GM18951 (cell line): ENCODE measurements around the gene SLC13A4.

Experiments
- POLR2A ChIP-seq: IDR thresholded peaks from 4 replicates; pipeline ENCODE4 v1.6.1; 2011; ENCODE audit warnings: mild to moderate bottlenecking; ENCODE audit not compliant: insufficient read length, insufficient read depth; ENCODE audit errors: extremely low read depth
- in situ Hi-C: fragments of 300-500 bp; cut with MboI; formaldehyde crosslinking; loops from one replicate; pipeline ENCODE4 v1.12.0; 2022; ENCODE audit warnings: low sequenced_read_pairs, mixed read lengths, inconsistent platforms; ENCODE audit not compliant: unreplicated experiment

SLC13A4 gene

GRCh38 chr7:135666846-135667245 lies 61.1 kb downstream of the SLC13A4 start:
- in situ Hi-C loops = no loop called here
- no peak for TF ChIP-seq POLR2A

- in situ Hi-C loops = no loop called here
Observed at GRCh38 chr7:135666156-135666555, 61.8 kb downstream of the SLC13A4 start.

DNA sequence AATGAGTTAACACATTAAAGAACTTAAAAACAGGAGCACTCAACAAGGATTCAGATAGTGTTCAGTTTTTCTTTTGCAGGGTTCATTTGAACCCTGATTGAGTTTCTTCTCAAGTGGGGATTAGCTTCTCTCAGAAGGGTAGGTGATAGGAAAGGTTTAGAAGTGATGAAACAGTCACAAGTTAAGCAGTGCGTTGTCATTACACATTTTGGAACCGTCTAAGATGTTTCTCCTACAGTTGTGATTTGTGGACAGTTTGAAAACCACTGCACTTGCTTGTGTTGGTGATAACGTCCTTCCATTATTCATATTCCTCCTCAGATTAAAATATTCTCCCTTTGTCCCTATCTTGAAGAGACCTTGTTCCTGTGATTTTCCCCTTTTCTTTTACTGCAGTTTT lies 62.9 kb downstream of the SLC13A4 start:
- no peak for TF ChIP-seq POLR2A

More at GRCh38 chr7:135666156-135666555, 61.8 kb downstream of the SLC13A4 start:
- TF ChIP-seq POLR2A = no peak

GRCh38 chr7:135664046-135664589 lies 63.9 kb downstream of the SLC13A4 start:
- in situ Hi-C loops = no loop called here

More for the DNA sequence above, 62.9 kb downstream of the SLC13A4 start:
- in situ Hi-C loops = no loop called here

GRCh38 chr7:135662373-135663114 lies 65.4 kb downstream of the SLC13A4 start, which contains the start of gene STMP1:
Gene STMP1, plus strand, starts transcription at chr7:135662514.
- in situ Hi-C loops = no loop called here
- peak; percentile 97 for TF ChIP-seq POLR2A

More at GRCh38 chr7:135664046-135664589, 63.9 kb downstream of the SLC13A4 start:
- TF ChIP-seq POLR2A = no peak

DNA sequence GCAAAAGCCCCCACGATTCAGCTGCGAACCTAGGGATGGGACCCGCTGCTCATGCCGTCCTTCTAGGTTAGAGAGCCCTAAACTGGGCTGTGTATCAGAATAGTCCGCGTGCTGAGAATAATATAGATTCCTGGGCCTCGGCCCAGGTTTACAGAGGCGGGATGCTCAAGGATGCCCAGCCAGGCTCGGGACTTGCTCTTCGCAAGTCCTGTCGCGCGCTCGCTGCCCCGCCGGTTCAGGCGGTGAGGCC lies 65.9 kb downstream of the SLC13A4 start:
- in situ Hi-C loops = no loop called here
- TF ChIP-seq POLR2A = no peak

- TF ChIP-seq POLR2A = no peak
- in situ Hi-C loops = no loop called here
Observed at GRCh38 chr7:135661311-135662122, 66.5 kb downstream of the SLC13A4 start.

DNA sequence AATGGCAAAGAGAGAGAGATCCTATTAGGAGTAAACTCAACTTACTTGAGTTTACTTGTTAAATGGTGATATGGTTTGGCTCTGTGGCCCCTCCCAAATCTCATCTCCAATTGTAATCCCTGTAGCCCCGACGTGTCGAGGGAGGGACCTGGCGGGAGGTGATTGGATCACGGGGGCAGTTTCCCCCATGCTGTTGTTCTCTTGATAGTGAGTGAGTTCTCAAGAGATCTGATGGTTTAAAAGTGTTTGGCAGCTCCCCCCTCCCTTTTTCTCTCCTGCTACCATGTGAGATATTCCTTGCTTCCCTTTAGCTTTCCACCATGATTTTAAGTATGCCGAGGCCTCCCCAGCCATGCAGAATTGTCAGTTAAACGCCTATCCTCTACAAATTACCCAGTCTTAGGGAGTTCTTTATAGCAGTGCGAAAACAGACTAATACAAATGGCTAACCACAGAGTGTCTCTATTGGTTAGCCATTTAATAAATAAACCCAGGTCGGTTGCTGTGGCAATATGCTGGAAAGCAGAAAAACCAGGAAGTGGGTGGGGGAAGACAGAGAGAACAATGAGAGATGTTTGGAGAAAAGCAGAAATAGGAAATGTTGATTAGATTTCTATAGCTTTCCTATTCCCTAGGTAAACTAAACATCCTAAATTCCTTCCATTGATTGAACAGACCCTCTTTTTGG lies 68.7 kb downstream of the SLC13A4 start:
- TF ChIP-seq POLR2A = no peak
- in situ Hi-C loops = no loop called here

DNA sequence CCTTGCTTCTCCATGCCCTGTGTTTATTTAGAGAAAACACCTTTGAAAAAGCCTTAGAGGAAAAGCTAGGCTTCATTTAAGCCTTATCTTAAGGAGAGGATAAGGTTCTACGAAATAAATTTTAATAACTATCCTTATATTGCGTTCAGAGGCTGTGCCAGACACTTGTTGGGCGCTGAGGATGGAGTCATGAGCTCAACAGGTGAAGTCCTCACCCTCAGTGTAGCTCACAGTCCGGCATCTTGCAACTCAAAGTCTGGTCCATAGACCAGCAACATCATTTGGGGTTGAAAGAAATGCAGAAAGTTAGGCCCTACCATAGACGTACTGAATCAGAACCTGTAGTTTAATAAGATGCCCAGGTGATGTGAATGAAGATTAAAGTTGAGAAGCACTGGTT lies 69.4 kb downstream of the SLC13A4 start:
- in situ Hi-C loops = no loop called here

GRCh38 chr7:135653340-135654080 lies 74.5 kb downstream of the SLC13A4 start:
- TF ChIP-seq POLR2A = no peak
- in situ Hi-C loops = no loop called here

More for the DNA sequence above, 69.4 kb downstream of the SLC13A4 start:
- TF ChIP-seq POLR2A = no peak

- no peak for TF ChIP-seq POLR2A
Observed at GRCh38 chr7:135650831-135651573, 77.0 kb downstream of the SLC13A4 start.

GRCh38 chr7:135648235-135648634 lies 79.8 kb downstream of the SLC13A4 start:
- no peak for TF ChIP-seq POLR2A
- in situ Hi-C loops = no loop called here

More at GRCh38 chr7:135650831-135651573, 77.0 kb downstream of the SLC13A4 start:
- in situ Hi-C loops = no loop called here
